Astrocyte (in vitro differentiated cells and primary cell): ENCODE results near the gene PNPLA1. TPM values are rescaled to one million over a fixed set of nuclear protein-coding genes. Genes with fewer than 3 reads are reported as not detected.

Experiments
- DNase-seq: peaks from one replicate; pipeline ENCODE4 v3.0.0-alpha.2; 2010; ENCODE audit warnings: low read depth
- FAIRE-seq: peaks from 2 replicates; lab custom pipeline; 2011; peaks lifted over from hg19 to GRCh38; lab: Jason Lieb, UNC
- H2AFZ ChIP-seq: 2 replicates; pipeline ENCODE4 v1.6.0; 2012; ENCODE audit warnings: low read depth, low read length, inconsistent platforms
- H3K27ac ChIP-seq: 2 replicates; pipeline ENCODE4 v1.5.1; 2011; ENCODE audit warnings: low read depth, low read length, inconsistent platforms
- H3K27me3 ChIP-seq: 2 replicates; pipeline ENCODE4 v1.6.0; 2011; ENCODE audit warnings: low read length, inconsistent platforms; ENCODE audit not compliant: insufficient read depth
- H3K36me3 ChIP-seq: 2 replicates; pipeline ENCODE4 v1.5.1; 2011; ENCODE audit warnings: low read length, inconsistent platforms; ENCODE audit not compliant: insufficient read depth
- H3K4me1 ChIP-seq: 2 replicates; pipeline ENCODE4 v1.5.1; 2011; ENCODE audit warnings: low read length, inconsistent platforms; ENCODE audit not compliant: insufficient read depth
- H3K4me2 ChIP-seq: 2 replicates; pipeline ENCODE4 v1.6.0; 2012; ENCODE audit warnings: low read length, inconsistent platforms
- H3K4me3 ChIP-seq: 2 replicates; pipeline ENCODE4 v1.5.1; 2011; ENCODE audit warnings: low read depth, mild to moderate bottlenecking, low read length, inconsistent platforms; ENCODE audit not compliant: insufficient read depth
- H3K79me2 ChIP-seq: 2 replicates; pipeline ENCODE4 v1.6.0; 2012; ENCODE audit warnings: mild to moderate bottlenecking, low read length, inconsistent platforms; ENCODE audit not compliant: insufficient read depth
- H3K9ac ChIP-seq: 2 replicates; pipeline ENCODE4 v1.6.0; 2012; ENCODE audit warnings: mild to moderate bottlenecking, low read length, inconsistent platforms
- H3K9me3 ChIP-seq: 2 replicates; pipeline ENCODE4 v1.5.1; 2012; ENCODE audit warnings: low read depth, mild to moderate bottlenecking, low read length, inconsistent platforms; ENCODE audit not compliant: insufficient read depth
- H4K20me1 ChIP-seq: 2 replicates; pipeline ENCODE4 v1.6.0; 2012; ENCODE audit warnings: low read length, inconsistent platforms; ENCODE audit not compliant: insufficient read depth
- H3K27ac Mint-ChIP-seq: one replicate; pipeline ENCODE4 v1.8.0; 2021; ENCODE audit warnings: mild to moderate bottlenecking, mixed read lengths; ENCODE audit not compliant: unreplicated experiment
- H3K27me3 Mint-ChIP-seq: one replicate; pipeline ENCODE4 v1.8.0; 2021; ENCODE audit warnings: low read depth, mixed read lengths; ENCODE audit not compliant: unreplicated experiment
- H3K36me3 Mint-ChIP-seq: one replicate; pipeline ENCODE4 v1.8.0; 2021; ENCODE audit warnings: low read depth, mixed read lengths; ENCODE audit not compliant: unreplicated experiment
- H3K4me1 Mint-ChIP-seq: one replicate; pipeline ENCODE4 v1.8.0; 2021; ENCODE audit warnings: low read depth, mixed read lengths; ENCODE audit not compliant: unreplicated experiment
- H3K4me3 Mint-ChIP-seq: one replicate; pipeline ENCODE4 v1.8.0; 2021; ENCODE audit warnings: mild to moderate bottlenecking, moderate library complexity, mixed read lengths; ENCODE audit not compliant: unreplicated experiment
- H3K9me3 Mint-ChIP-seq: one replicate; pipeline ENCODE4 v1.8.0; 2021; ENCODE audit warnings: mild to moderate bottlenecking, mixed read lengths; ENCODE audit not compliant: unreplicated experiment
- CTCF ChIP-seq: IDR thresholded peaks from 2 replicates; pipeline ENCODE4 v1.5.1; 2011; ENCODE audit warnings: low read depth, mild to moderate bottlenecking, inconsistent platforms, low read length, moderate library complexity; ENCODE audit not compliant: insufficient read depth
- EZH2 ChIP-seq: IDR thresholded peaks from 2 replicates; pipeline ENCODE4 v1.6.1; 2012; ENCODE audit warnings: mild to moderate bottlenecking, low read length, inconsistent platforms; ENCODE audit not compliant: insufficient read depth
- total RNA-seq: library from RNA; stranded (reverse); gene quantifications from 2 replicates; pipeline ENCODE4 v1.2.1, GENCODE V29; 2021

The PNPLA1 gene
- total RNA-seq, 1 donor from 2014 or later, result not detected

GRCh38 chr6:36235309-36235708 is 34.6 kb upstream of the PNPLA1 start:
- Mint-ChIP-seq H3K27ac (no peak overlapping the region), H3K9me3 (peaks cover 4% of the 10 kb centered on the region), H3K27me3 (no peaks in the 10 kb centered on the region), H3K36me3 (peaks cover 15% of the 10 kb centered on the region), H3K4me3 (no peak overlapping the region), H3K4me1 (peaks cover 5% of the 10 kb centered on the region)
- Histone ChIP-seq H4K20me1 (no peaks in the 10 kb centered on the region), H3K36me3 (peaks cover 12% of the 10 kb centered on the region), H3K27me3 (no peaks in the 10 kb centered on the region), H2AFZ (no peak overlapping the region), H3K27ac (no peak overlapping the region), H3K4me2 (no peak overlapping the region), H3K79me2 (no peaks in the 10 kb centered on the region), H3K4me3 (no peak overlapping the region), H3K4me1 (no peaks in the 10 kb centered on the region), H3K9ac (no peak overlapping the region), H3K9me3 (no peaks in the 10 kb centered on the region)
- DNase-seq (no peak), FAIRE-seq (no peak)
- TF ChIP-seq CTCF (no peak), EZH2 (no peak)

- H3K27me3 Mint-ChIP-seq, result no peaks in the 10 kb centered on the region
- H3K9ac ChIP-seq, result no peak overlapping the region
- peaks cover 4% of the 10 kb centered on the region for H3K9me3 Mint-ChIP-seq
- H3K36me3 Mint-ChIP-seq, result peaks cover 14% of the 10 kb centered on the region
- H3K27ac ChIP-seq, result no peak overlapping the region
- no peak overlapping the region for H3K4me2 ChIP-seq
- no peaks in the 10 kb centered on the region for H3K79me2 ChIP-seq
- H4K20me1 ChIP-seq, result no peaks in the 10 kb centered on the region
- FAIRE-seq, result no peak
- H3K4me1 ChIP-seq, result no peaks in the 10 kb centered on the region
- peaks cover 12% of the 10 kb centered on the region for H3K36me3 ChIP-seq
- DNase-seq, result no peak
- H3K27me3 ChIP-seq, result no peaks in the 10 kb centered on the region
- no peak overlapping the region for H2AFZ ChIP-seq
- H3K4me1 Mint-ChIP-seq, result peaks cover 5% of the 10 kb centered on the region
- no peak overlapping the region for H3K4me3 Mint-ChIP-seq
- H3K9me3 ChIP-seq, result no peaks in the 10 kb centered on the region
- no peak for TF ChIP-seq EZH2
- TF ChIP-seq CTCF, result no peak
- H3K27ac Mint-ChIP-seq, result no peak overlapping the region
- H3K4me3 ChIP-seq, result no peak overlapping the region
Measured at GRCh38 chr6:36235862-36236261, 34.0 kb upstream of the PNPLA1 start.

GRCh38 chr6:36239774-36240173 is 30.1 kb upstream of the PNPLA1 start:
- Mint-ChIP-seq H3K27me3 (peaks cover 5% of the 10 kb centered on the region), H3K4me1 (peaks cover 11% of the 10 kb centered on the region), H3K36me3 (peaks cover 2% of the 10 kb centered on the region), H3K4me3 (no peak overlapping the region), H3K9me3 (peaks cover 4% of the 10 kb centered on the region), H3K27ac (no peak overlapping the region)
- FAIRE-seq (no peak), DNase-seq (no peak)
- Histone ChIP-seq H2AFZ (no peak overlapping the region), H3K4me2 (no peak overlapping the region), H3K9me3 (no peaks in the 10 kb centered on the region), H3K36me3 (no peaks in the 10 kb centered on the region), H3K9ac (no peak overlapping the region), H3K4me1 (no peaks in the 10 kb centered on the region), H3K27me3 (no peaks in the 10 kb centered on the region), H4K20me1 (no peaks in the 10 kb centered on the region), H3K4me3 (no peak overlapping the region), H3K27ac (no peak overlapping the region), H3K79me2 (no peaks in the 10 kb centered on the region)
- TF ChIP-seq EZH2 (no peak), CTCF (no peak)
